Ovary (tissue), 3 donors: ENCODE data around the gene NBPF20.
"Not testable (repeated sequence)": the region's sequence is repeated elsewhere in the genome, so short reads cannot be mapped to it uniquely, and the experiment has no call there.

Source experiments
- CTCF ChIP-seq, 3 donors: fragments of 450-650 bp in 2 of 3; fragments of 200-600 bp in 1 of 3; IDR thresholded peaks; one replicate each; pipeline versions ENCODE4 v1.5.1 to v1.8.0; 2016 to 2022; ENCODE audit warnings: antibody characterized with exemption in 3 of 3, mild to moderate bottlenecking in 1 of 3
- EP300 ChIP-seq: sonication (generic); formaldehyde crosslinking; IDR thresholded peaks from one replicate; pipeline ENCODE4 v1.6.1; 2017; ENCODE audit warnings: antibody characterized with exemption
- POLR2A ChIP-seq: fragments of 450-650 bp; IDR thresholded peaks from one replicate; pipeline ENCODE4 v1.6.1; 2017; ENCODE audit warnings: antibody characterized with exemption, mild to moderate bottlenecking, moderate library complexity
- donor health status: DM: no; HTN: no; CAD: no.

GRCh38 chr1:145459591-145459990 is 34.2 kb upstream of the NBPF20 start:
- not testable (repeated sequence) for TF ChIP-seq CTCF (IDR thresholded peaks at IDR 0.05); POLR2A; EP300
